Panc1 (cell line): Measurements from ENCODE around the gene PIH1D1.

Source experiments
- POLR2AphosphoS5 ChIP-seq: IDR thresholded peaks from 2 replicates; pipeline ENCODE4 v1.6.1; 2012; ENCODE audit warnings: mild to moderate bottlenecking, low read depth, low read length, moderate library complexity
- SIN3A ChIP-seq: IDR thresholded peaks from 2 replicates; pipeline ENCODE4 v1.6.1; 2012; ENCODE audit warnings: low read depth, mild to moderate bottlenecking, low read length, moderate library complexity, borderline replicate concordance; ENCODE audit not compliant: insufficient read depth
- TF ChIP-seq, protein P1 (sequence below): fragments of 450-650 bp; IDR thresholded peaks from 2 replicates; pipeline ENCODE4 v1.5.1; 2017; ENCODE audit warnings: mild to moderate bottlenecking
- TF ChIP-seq, protein P2 (sequence below), 2 experiments: IDR thresholded peaks; 2 replicates each; pipeline ENCODE4 v1.6.1; 2011 to 2012; ENCODE audit warnings: low read depth in 2 of 2, control low read depth in 1 of 2, low read length in 1 of 2, mild to moderate bottlenecking in 1 of 2, moderate library complexity in 1 of 2; ENCODE audit not compliant: insufficient read depth in 1 of 2

DNA sequence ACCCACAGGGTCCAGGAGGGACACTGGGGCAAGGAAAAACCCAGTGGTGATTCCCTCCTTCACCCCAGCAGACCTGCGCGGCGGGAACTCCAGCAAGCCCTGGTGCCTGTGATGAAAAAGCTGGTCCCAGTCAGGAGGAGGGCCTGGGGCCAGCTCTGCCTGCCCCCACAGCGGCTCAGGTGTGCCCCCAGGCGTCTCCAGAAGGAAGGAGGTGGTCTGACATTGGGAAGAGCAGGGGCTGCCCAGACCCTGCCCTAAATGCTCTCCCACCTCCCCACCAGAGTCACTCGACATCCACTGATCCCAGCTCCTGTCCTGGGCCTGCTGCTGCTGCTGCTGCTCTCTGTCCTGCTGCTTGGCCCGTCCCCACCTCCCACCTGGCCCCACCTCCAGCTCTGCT lies 34.5 kb downstream of the PIH1D1 start:
- TF ChIP-seq, protein P1, sequence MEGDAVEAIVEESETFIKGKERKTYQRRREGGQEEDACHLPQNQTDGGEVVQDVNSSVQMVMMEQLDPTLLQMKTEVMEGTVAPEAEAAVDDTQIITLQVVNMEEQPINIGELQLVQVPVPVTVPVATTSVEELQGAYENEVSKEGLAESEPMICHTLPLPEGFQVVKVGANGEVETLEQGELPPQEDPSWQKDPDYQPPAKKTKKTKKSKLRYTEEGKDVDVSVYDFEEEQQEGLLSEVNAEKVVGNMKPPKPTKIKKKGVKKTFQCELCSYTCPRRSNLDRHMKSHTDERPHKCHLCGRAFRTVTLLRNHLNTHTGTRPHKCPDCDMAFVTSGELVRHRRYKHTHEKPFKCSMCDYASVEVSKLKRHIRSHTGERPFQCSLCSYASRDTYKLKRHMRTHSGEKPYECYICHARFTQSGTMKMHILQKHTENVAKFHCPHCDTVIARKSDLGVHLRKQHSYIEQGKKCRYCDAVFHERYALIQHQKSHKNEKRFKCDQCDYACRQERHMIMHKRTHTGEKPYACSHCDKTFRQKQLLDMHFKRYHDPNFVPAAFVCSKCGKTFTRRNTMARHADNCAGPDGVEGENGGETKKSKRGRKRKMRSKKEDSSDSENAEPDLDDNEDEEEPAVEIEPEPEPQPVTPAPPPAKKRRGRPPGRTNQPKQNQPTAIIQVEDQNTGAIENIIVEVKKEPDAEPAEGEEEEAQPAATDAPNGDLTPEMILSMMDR = no peak
- TF ChIP-seq POLR2AphosphoS5 = no peak
- TF ChIP-seq, protein P2, sequence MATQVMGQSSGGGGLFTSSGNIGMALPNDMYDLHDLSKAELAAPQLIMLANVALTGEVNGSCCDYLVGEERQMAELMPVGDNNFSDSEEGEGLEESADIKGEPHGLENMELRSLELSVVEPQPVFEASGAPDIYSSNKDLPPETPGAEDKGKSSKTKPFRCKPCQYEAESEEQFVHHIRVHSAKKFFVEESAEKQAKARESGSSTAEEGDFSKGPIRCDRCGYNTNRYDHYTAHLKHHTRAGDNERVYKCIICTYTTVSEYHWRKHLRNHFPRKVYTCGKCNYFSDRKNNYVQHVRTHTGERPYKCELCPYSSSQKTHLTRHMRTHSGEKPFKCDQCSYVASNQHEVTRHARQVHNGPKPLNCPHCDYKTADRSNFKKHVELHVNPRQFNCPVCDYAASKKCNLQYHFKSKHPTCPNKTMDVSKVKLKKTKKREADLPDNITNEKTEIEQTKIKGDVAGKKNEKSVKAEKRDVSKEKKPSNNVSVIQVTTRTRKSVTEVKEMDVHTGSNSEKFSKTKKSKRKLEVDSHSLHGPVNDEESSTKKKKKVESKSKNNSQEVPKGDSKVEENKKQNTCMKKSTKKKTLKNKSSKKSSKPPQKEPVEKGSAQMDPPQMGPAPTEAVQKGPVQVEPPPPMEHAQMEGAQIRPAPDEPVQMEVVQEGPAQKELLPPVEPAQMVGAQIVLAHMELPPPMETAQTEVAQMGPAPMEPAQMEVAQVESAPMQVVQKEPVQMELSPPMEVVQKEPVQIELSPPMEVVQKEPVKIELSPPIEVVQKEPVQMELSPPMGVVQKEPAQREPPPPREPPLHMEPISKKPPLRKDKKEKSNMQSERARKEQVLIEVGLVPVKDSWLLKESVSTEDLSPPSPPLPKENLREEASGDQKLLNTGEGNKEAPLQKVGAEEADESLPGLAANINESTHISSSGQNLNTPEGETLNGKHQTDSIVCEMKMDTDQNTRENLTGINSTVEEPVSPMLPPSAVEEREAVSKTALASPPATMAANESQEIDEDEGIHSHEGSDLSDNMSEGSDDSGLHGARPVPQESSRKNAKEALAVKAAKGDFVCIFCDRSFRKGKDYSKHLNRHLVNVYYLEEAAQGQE (IDR thresholded peaks at IDR 0.05; ENCODE audit: insufficient read depth in 1 of 2, low read depth in 2 of 2, low read length in 1 of 2) = no peak
- TF ChIP-seq SIN3A = no peak
